NT2/D1 (cell line): ENCODE results near the gene SOCS3.

ENCODE experiments used
- SUZ12 ChIP-seq: IDR thresholded peaks from 2 replicates; pipeline ENCODE4 v1.6.1; 2011; ENCODE audit not compliant: insufficient read length, insufficient read depth; ENCODE audit errors: extremely low read depth
- YY1 ChIP-seq: IDR thresholded peaks from 2 replicates; pipeline ENCODE4 v1.6.1; 2011; ENCODE audit not compliant: insufficient read length, insufficient read depth
- ZNF274 ChIP-seq: IDR thresholded peaks from 2 replicates; pipeline ENCODE4 v1.6.1; 2011; ENCODE audit warnings: mild to moderate bottlenecking, low read depth, low read length

DNA sequence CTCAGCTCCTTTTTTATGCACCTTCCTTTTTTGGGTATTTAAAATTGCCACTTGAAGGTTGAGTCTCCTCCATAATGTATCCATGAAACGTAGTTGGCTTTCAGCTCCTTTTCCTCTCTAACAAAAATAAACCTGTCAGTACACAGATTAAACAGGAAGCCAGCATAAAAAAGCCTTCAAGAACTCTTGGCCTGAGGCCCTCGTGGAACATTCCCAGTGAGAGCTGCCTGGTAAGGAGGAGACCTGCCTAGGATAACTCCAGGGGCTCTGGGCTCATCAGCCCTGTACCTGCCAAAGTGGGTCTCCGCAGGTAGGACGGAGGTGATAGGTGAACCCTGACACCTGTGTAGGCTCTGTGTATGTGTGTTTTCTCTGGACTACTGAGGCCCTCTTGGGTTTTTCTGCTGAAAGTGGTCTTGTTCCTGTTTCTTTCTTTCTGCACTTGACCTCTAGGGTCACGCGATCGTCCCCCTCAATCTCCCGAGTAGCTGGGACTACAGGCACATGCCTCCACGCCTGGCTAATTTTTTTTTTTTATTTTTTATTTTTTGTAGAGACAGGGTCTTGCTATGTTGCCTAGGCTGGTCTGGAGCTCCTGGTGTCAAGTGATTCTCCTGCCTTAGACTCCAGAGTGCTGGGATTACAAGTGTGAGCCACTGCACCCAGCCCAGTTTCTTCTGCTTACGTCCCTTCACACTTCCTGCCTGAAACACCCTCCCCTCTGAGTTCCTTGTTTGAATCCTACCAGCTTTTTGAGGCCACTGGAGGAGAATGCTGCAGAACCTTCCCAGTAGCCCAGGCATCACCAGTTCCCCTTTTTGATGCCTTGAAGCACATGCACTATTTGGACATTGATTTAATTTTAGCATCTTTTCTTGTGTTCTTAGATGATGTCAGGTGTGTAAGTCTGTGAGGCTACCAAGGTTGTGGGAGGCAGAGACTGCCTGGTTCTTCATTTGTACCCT, 28.4 kb upstream of the SOCS3 start:
- TF ChIP-seq YY1, result no peak
- TF ChIP-seq ZNF274, result no peak
- TF ChIP-seq SUZ12, result no peak
